GM12872 (cell line): Measurements from ENCODE around the gene TCEA2.

Experiments
- TF ChIP-seq, protein P1 (sequence below): IDR thresholded peaks from 3 replicates; pipeline ENCODE4 v1.5.1; 2011; ENCODE audit warnings: low read depth, mild to moderate bottlenecking, low read length, moderate library complexity; ENCODE audit not compliant: insufficient read depth

TCEA2 gene

DNA sequence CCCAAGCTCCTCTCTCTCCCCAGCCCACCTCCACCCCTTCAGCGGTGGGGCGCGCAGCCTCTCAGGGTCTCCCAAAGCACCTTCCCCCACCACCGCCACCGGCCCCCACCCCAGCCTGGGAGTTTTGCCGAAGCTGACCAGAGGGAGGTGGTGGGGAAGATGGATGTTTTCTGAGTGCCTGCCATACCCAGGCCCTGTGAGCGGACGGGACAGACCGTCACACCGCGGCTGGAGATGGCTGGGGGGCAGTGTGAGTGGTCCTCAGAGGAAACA lies 21.3 kb upstream of the TCEA2 start:
- TF ChIP-seq, protein P1, sequence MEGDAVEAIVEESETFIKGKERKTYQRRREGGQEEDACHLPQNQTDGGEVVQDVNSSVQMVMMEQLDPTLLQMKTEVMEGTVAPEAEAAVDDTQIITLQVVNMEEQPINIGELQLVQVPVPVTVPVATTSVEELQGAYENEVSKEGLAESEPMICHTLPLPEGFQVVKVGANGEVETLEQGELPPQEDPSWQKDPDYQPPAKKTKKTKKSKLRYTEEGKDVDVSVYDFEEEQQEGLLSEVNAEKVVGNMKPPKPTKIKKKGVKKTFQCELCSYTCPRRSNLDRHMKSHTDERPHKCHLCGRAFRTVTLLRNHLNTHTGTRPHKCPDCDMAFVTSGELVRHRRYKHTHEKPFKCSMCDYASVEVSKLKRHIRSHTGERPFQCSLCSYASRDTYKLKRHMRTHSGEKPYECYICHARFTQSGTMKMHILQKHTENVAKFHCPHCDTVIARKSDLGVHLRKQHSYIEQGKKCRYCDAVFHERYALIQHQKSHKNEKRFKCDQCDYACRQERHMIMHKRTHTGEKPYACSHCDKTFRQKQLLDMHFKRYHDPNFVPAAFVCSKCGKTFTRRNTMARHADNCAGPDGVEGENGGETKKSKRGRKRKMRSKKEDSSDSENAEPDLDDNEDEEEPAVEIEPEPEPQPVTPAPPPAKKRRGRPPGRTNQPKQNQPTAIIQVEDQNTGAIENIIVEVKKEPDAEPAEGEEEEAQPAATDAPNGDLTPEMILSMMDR = no peak

DNA sequence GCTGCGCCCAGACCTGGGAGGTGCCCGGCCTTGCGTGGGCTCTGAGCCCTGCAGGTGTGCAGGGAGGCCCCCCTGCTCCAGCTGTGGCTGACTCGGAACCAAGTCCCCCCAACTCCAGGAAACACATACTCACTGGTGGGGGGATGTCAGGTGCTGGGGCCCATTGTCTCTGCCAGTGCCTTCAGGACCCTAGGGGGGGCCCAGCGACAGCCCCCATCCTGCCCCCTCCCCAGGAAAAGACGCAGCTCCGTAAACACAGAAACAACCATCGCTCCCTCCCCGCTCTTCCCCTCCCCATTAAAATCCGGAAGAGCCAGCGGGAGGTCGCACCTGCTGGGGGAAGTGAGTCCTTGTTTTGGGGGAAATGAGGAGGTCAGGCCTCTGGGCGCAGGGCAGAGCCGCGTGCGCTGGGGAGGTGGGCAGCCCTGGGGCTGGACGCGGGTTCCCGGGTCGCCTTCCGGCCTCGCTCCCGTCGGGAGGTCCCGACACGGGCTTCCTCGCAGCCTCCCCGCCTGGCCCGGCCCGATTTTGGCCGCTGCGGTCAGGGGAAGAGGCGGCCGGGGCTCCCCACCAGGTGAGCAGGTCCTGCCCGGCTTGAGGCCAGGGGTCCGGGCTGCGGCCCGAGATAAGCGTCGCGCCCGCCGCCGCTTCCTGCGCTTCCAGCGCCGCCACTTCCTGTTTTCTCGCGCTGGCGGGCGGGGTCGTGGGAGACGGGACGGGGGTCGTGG lies 20.8 kb upstream of the TCEA2 start:
- TF ChIP-seq, protein P1 = no peak

DNA sequence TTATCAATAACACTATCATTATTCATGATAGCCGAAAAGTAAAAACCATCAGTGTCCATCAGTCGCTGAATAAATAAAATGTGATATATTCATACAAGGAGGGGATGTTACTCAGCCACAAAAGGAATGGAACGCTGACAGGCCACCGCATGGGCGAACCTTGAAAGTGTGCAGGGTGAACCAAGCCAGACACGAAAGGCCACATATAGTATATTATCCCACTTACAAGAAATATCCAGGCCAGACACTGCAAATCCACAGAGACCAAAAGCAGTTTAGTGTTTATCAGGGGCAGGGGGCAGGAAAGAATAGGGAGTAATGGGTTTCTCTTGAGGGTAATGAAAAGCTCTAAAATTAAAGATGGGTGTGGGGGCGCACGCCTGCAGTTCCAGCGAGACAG lies 19.2 kb upstream of the TCEA2 start:
- TF ChIP-seq, protein P1 = no peak

DNA sequence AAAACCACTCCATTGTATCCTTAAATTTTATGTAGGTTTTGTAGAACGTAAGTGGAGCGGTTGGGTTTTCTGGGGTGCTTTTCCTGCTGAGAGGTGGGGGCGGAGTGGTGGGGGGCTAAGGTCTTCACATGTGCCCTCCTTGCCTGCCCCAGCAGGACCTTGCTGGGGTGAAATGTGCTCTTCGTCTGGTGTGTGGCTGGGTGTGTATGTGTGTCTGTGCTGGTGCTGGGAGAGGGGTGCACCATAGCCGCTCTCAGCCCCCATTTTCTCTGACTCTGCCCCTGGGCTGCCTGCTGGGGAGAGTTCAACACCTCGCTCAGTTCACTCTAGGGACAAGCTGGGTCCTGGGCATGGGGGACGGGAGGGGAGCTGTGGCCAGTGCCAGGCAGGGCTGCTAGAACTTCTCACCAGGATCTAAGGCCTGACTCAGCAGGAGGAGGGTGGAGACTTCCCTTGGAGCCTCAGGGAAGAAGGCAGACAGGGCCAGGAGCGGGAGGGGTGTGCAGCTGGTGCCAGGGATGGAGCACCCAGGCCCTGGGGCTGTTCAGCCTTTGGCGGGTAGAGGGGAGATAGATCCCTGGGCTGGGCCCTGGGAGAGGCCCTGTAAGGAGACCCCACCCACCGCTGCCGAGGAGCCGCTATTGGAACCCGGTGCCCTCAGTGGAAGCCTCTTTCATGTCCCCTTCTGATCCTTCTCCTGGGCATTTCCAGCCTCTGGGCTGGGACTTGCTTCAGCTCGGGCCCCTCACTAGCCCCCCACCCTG lies 18.3 kb upstream of the TCEA2 start:
- TF ChIP-seq, protein P1 = no peak

DNA sequence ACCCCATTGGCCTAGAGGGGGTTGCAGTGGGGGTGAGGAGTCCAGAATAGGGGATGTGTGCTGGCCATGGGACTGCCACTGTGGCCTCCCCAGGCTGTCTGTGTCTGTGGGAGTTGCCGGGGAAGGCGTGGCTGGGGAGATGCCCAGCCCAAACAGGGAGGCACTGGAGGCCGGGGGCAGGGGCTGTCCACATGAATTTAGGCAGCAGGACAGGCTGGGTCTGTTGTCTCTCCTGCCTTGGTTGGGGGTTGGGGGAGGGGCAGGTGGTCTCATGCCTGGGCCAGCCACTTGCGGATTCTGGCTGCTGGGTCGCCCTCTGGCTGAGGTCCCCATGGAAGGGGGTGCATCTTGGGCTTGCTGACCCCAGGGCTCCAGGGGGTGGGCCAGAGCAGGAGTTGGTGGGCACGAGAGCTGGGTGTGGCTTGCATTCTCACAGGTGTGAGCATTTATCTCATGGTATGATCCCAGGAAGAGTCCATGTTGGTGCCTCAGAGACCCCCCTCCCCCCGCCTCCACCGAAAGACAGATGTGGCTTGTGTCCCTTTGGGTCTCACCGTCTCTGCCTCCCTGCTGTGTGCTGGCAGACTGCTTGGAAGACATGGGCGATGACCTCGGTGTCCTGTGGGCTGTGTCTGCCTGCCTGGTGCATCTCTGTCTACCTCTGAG lies 17.5 kb upstream of the TCEA2 start:
- TF ChIP-seq, protein P1 = no peak

DNA sequence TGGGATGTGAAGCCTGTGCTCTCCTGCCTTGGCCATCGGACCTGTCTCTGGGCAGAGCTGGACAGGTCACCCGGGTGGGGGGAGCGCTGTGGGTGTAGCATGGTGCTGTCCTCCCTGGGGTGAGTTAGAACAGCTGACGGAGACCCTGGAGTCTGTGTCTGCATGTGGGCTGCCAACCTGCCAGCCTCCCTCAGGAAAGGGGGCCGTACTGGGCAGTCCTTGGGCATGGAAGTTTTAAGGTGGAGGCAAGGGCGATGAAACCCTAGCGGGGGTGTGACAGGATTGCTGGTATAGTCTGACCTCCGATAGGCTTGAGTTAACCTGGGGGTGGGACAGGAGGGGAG lies 16.0 kb upstream of the TCEA2 start:
- TF ChIP-seq, protein P1 = no peak

DNA sequence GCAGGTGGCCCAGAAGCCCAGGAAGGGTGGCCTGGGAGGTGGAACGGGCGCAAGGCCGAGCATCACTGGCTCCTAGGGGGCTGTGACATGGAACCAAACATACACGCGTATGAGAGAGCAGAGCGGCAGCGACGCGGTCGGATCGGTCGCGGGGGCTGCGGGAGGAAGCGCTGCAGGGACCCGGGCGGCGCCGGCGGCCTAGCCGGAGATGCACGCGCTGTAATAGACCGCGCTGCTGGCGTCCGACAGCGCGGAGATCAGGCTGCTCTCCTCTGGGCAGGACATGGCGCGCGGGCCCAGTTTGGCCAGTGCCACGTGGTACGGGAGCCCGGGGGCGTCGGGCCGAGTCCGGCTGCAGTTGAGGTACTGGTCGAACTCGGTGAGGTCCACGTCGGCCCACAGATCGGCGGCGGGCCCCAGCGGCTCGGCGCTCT lies 15.0 kb upstream of the TCEA2 start:
- TF ChIP-seq, protein P1 = no peak
